Ovary (tissue), 9 donors: ENCODE measurements around the gene CTDP1. TPM values are rescaled to one million over a fixed set of nuclear protein-coding genes. Genes with fewer than 3 reads are reported as not detected.

ENCODE experiments used
- DNase-seq, 5 donors: peaks; one replicate each; pipeline ENCODE4 v3.0.0-alpha.2; 2019 to 2020
- H3K27ac ChIP-seq, 2 donors: fragments of 200-600 bp; one replicate each; pipeline versions ENCODE4 v1.5.1 to v1.8.0; 2019 to 2022
- H3K27me3 ChIP-seq: fragments of 200-600 bp; one replicate; pipeline ENCODE4 v1.8.0; 2022
- H3K36me3 ChIP-seq: fragments of 200-600 bp; sonication (generic); one replicate; pipeline ENCODE4 v1.5.1; 2019
- H3K4me1 ChIP-seq: one replicate; pipeline ENCODE4 v1.8.1; 2013; ENCODE audit warnings: mild to moderate bottlenecking, moderate library complexity; ENCODE audit not compliant: insufficient read depth
- H3K4me3 ChIP-seq: fragments of 200-600 bp; sonication (generic); one replicate; pipeline ENCODE4 v1.5.1; 2017
- H3K9me3 ChIP-seq, 2 donors: fragments of 200-600 bp in 1 of 2; sonication (generic) in 1 of 2; one replicate each; pipeline versions ENCODE4 v1.5.1 to v1.8.1; 2013 to 2019; ENCODE audit warnings: mild to moderate bottlenecking in 1 of 2, moderate library complexity in 1 of 2
- CTCF ChIP-seq, 3 donors: fragments of 450-650 bp in 2 of 3; fragments of 200-600 bp in 1 of 3; IDR thresholded peaks; one replicate each; pipeline versions ENCODE4 v1.5.1 to v1.8.0; 2016 to 2022; ENCODE audit warnings: antibody characterized with exemption in 3 of 3, mild to moderate bottlenecking in 1 of 3
- EP300 ChIP-seq: sonication (generic); formaldehyde crosslinking; IDR thresholded peaks from one replicate; pipeline ENCODE4 v1.6.1; 2017; ENCODE audit warnings: antibody characterized with exemption
- POLR2A ChIP-seq: fragments of 450-650 bp; IDR thresholded peaks from one replicate; pipeline ENCODE4 v1.6.1; 2017; ENCODE audit warnings: antibody characterized with exemption, mild to moderate bottlenecking, moderate library complexity
- WGBS, 3 donors: extraction: QIAGEN DNeasy Blood & Tissue Kit in 1 of 3; methylation state at CpG; one replicate each; pipeline versions ENCODE4 v1.1.5 to v1.1.7; 2013 to 2017; 5-methylcytosine and 5-hydroxymethylcytosine counted together
- intact Hi-C, 4 donors: fragments of 100-400 bp; cut with DNase I; formaldehyde crosslinking; loops; one replicate each; pipeline versions ENCODE4 v1.11.0 to v1.15.1; 2022 to 2023
- polyA plus RNA-seq, 2 donors: library from polyadenylated mRNA; stranded (reverse); fragments of 200-250 nt in 1 of 2; fragments of 350-450 nt in 1 of 2; fragmentation: Illumina TruSeq in 1 of 2; extraction: RNeasy Lipid Tissue Mini Kit (QIAGEN cat#74804) in 1 of 2; gene quantifications; one replicate each; pipeline ENCODE4 v1.2.3, GENCODE V29; 2013 to 2014
- total RNA-seq, 7 donors: library from RNA; depleted of rRNA in 2 of 7; stranded (reverse); fragments of >200 nt in 2 of 7; fragmentation: NEBNext Ultra II Directional in 3 of 7; extraction: Animal tissue kit (Norgen Biotek cat#: 25700) in 3 of 7; gene quantifications; one replicate each; pipeline versions ENCODE4 v1.1.0 to v1.2.4, GENCODE V29; 2016 to 2023
- donor health status: DM: no; HTN: no; CAD: no; lungs with moderate emphysema.
- donor health status: DM: no; HTN: no; CAD: no.
- donor health status: Bipolar disorder and iron deficiency.
- donor health status: DM: yes; HTN: yes; CAD: no.
- donor health status: DM: no; HTN: no; CAD: no.
- donor health status: DM: yes; HTN: yes; CAD: no.

The CTDP1 gene
- total and polyA plus RNA-seq, 9 donors, result 2.5 to 15.2 (median 11.2) TPM

- WGBS, 3 donors, result 95 to 97% (median 96%) methylated on average over 11 of the region's 11 CpGs
- intact Hi-C loops, result no loop called here
- H3K9me3 ChIP-seq, result peaks cover 0 to 6% of the 10 kb centered on the region in 2 donors
- H3K27me3 ChIP-seq, result no peaks in the 10 kb centered on the region
- DNase-seq, result no peak
- no peak for TF ChIP-seq CTCF (IDR thresholded peaks at IDR 0.05)
- TF ChIP-seq EP300, result no peak
- no peak for TF ChIP-seq POLR2A
- no peak overlapping the region for H3K4me3 ChIP-seq
- no peak overlapping the region for H3K27ac ChIP-seq
- H3K36me3 ChIP-seq, result no peaks in the 10 kb centered on the region
- no peaks in the 10 kb centered on the region for H3K4me1 ChIP-seq
Observed at GRCh38 chr18:79756826-79757225, 77.2 kb downstream of the CTDP1 start.

- intact Hi-C loops, result no loop called here
- TF ChIP-seq CTCF (IDR thresholded peaks at IDR 0.05) (no peak), EP300 (no peak), POLR2A (no peak)
- H3K9me3 ChIP-seq, result peaks cover 0 to 4% of the 10 kb centered on the region in 2 donors
- H3K4me3 ChIP-seq, result no peak overlapping the region
- H3K27me3 ChIP-seq, result no peaks in the 10 kb centered on the region
- no peaks in the 10 kb centered on the region for H3K36me3 ChIP-seq
- H3K27ac ChIP-seq, result no peak overlapping the region
- no peaks in the 10 kb centered on the region for H3K4me1 ChIP-seq
- DNase-seq, result no peak
- 2 to 9% (median 6%) methylated on average over 1 of the region's 1 CpG for WGBS, 3 donors
Observed at GRCh38 chr18:79760348-79760747, 80.7 kb downstream of the CTDP1 start.

- no peak for DNase-seq
- no peak for TF ChIP-seq POLR2A
- no peak for TF ChIP-seq EP300
- TF ChIP-seq CTCF (IDR thresholded peaks at IDR 0.05), result no peak
- Histone ChIP-seq H3K4me3 (no peak overlapping the region), H3K9me3 (no peaks in the 10 kb centered on the region), H3K27me3 (no peaks in the 10 kb centered on the region), H3K27ac (no peak overlapping the region), H3K4me1 (no peaks in the 10 kb centered on the region), H3K36me3 (no peaks in the 10 kb centered on the region)
- WGBS, 3 donors, result 74 to 82% (median 78%) methylated on average over 1 of the region's 1 CpG
- intact Hi-C loops, result no loop called here
Observed at GRCh38 chr18:79760881-79761280, 81.3 kb downstream of the CTDP1 start.

GRCh38 chr18:79763407-79763806, 83.8 kb downstream of the CTDP1 start:
- Histone ChIP-seq H3K4me1 (no peaks in the 10 kb centered on the region), H3K27ac (no peak overlapping the region), H3K4me3 (no peak overlapping the region), H3K36me3 (no peaks in the 10 kb centered on the region), H3K9me3 (peaks cover 0 to 7% of the 10 kb centered on the region in 2 donors), H3K27me3 (no peaks in the 10 kb centered on the region)
- no peak for DNase-seq
- intact Hi-C loops, result no loop called here
- no peak for TF ChIP-seq POLR2A
- no peak for TF ChIP-seq EP300
- TF ChIP-seq CTCF (IDR thresholded peaks at IDR 0.05), result no peak

- peaks cover 0 to 7% of the 10 kb centered on the region in 2 donors for H3K9me3 ChIP-seq
- H3K4me3 ChIP-seq, result no peak overlapping the region
- WGBS, 3 donors, result 73 to 83% (median 75%) methylated on average over 3 to 6 of the region's 6 CpGs
- no peaks in the 10 kb centered on the region for H3K27me3 ChIP-seq
- intact Hi-C loops, result no loop called here
- H3K27ac ChIP-seq, result no peak overlapping the region
- TF ChIP-seq POLR2A (no peak), CTCF (IDR thresholded peaks at IDR 0.05) (no peak), EP300 (no peak)
- no peaks in the 10 kb centered on the region for H3K4me1 ChIP-seq
- DNase-seq, result no peak
- no peaks in the 10 kb centered on the region for H3K36me3 ChIP-seq
Observed at GRCh38 chr18:79764131-79764530, 84.5 kb downstream of the CTDP1 start.
